Trophoblast cell (in vitro differentiated cells and primary cell): ENCODE data around the gene HEY2.
A peak's percentile ranks its signal among the peaks of the same experiment; 100 is the strongest.
"Not testable (repeated sequence)": the region's sequence is repeated elsewhere in the genome, so short reads cannot be mapped to it uniquely, and the experiment has no call there.

Source experiments
- DNase-seq, 2 donors: peaks; one replicate each; pipeline ENCODE4 v3.0.0-alpha.2; 2016
- H2AFZ ChIP-seq: 2 replicates; pipeline ENCODE4 v1.6.1; 2013; ENCODE audit warnings: low read length, moderate library complexity, mild to moderate bottlenecking; ENCODE audit not compliant: insufficient read depth, poor library complexity
- H2AK5ac ChIP-seq: 2 replicates; pipeline ENCODE4 v1.6.1; 2013; ENCODE audit warnings: mild to moderate bottlenecking, low read length
- H2BK120ac ChIP-seq: 2 replicates; pipeline ENCODE4 v1.6.1; 2013; ENCODE audit warnings: low read length, mild to moderate bottlenecking, moderate library complexity; ENCODE audit not compliant: insufficient read depth, poor library complexity
- H2BK12ac ChIP-seq: 2 replicates; pipeline ENCODE4 v1.6.1; 2013; ENCODE audit warnings: mild to moderate bottlenecking, low read length, moderate library complexity
- H2BK5ac ChIP-seq: 2 replicates; pipeline ENCODE4 v1.6.1; 2013; ENCODE audit warnings: low read length, low read depth, moderate library complexity, mild to moderate bottlenecking; ENCODE audit not compliant: poor library complexity
- H3K14ac ChIP-seq: 2 replicates; pipeline ENCODE4 v1.6.1; 2013; ENCODE audit warnings: mild to moderate bottlenecking, low read length
- H3K18ac ChIP-seq: 2 replicates; pipeline ENCODE4 v1.6.1; 2013; ENCODE audit warnings: mild to moderate bottlenecking, low read length
- H3K23ac ChIP-seq: 2 replicates; pipeline ENCODE4 v1.6.1; 2013; ENCODE audit warnings: low read length
- H3K27ac ChIP-seq: 2 replicates; pipeline ENCODE4 v1.5.1; 2013; ENCODE audit warnings: low read depth, mild to moderate bottlenecking, inconsistent platforms, low read length, moderate library complexity
- H3K27me3 ChIP-seq: 2 replicates; pipeline ENCODE4 v1.6.1; 2013; ENCODE audit warnings: inconsistent platforms, mild to moderate bottlenecking, low read length, moderate library complexity; ENCODE audit not compliant: insufficient read depth
- H3K36me3 ChIP-seq, 2 experiments: 1 replicate in 1 of 2; 2 replicates in 1 of 2; pipeline ENCODE4 v1.6.1; 2013; ENCODE audit warnings: low read length in 2 of 2, mild to moderate bottlenecking in 2 of 2, moderate library complexity in 1 of 2; ENCODE audit not compliant: insufficient read depth in 2 of 2, control insufficient read depth in 1 of 2
- H3K4ac ChIP-seq: 2 replicates; pipeline ENCODE4 v1.6.1; 2013; ENCODE audit warnings: low read depth, mild to moderate bottlenecking, low read length, moderate library complexity
- H3K4me1 ChIP-seq, 2 experiments: 1 replicate in 1 of 2; 2 replicates in 1 of 2; pipeline ENCODE4 v1.6.1; 2013; ENCODE audit warnings: low read length in 2 of 2, mild to moderate bottlenecking in 2 of 2, moderate library complexity in 1 of 2; ENCODE audit not compliant: insufficient read depth in 2 of 2, control insufficient read depth in 1 of 2
- H3K4me2 ChIP-seq: 2 replicates; pipeline ENCODE4 v1.6.1; 2013; ENCODE audit warnings: inconsistent platforms, mild to moderate bottlenecking, low read length, moderate library complexity
- H3K4me3 ChIP-seq: 2 replicates; pipeline ENCODE4 v1.5.1; 2013; ENCODE audit warnings: mild to moderate bottlenecking, low read depth, low read length, inconsistent platforms
- H3K79me1 ChIP-seq: one replicate; pipeline ENCODE4 v1.6.1; 2013; ENCODE audit warnings: low read length
- H3K79me2 ChIP-seq: 2 replicates; pipeline ENCODE4 v1.6.1; 2013; ENCODE audit warnings: low read length, mild to moderate bottlenecking; ENCODE audit not compliant: control insufficient read depth, insufficient read depth, poor library complexity
- H3K9ac ChIP-seq: 2 replicates; pipeline ENCODE4 v1.6.1; 2013; ENCODE audit warnings: mild to moderate bottlenecking, low read length
- H3K9me3 ChIP-seq: 2 replicates; pipeline ENCODE4 v1.6.1; 2013; ENCODE audit warnings: low read depth, mild to moderate bottlenecking, control low read depth, inconsistent platforms, low read length; ENCODE audit not compliant: insufficient read depth
- H4K12ac ChIP-seq: 2 replicates; pipeline ENCODE4 v1.6.1; 2013; ENCODE audit warnings: low read depth, mild to moderate bottlenecking, low read length, moderate library complexity
- H4K8ac ChIP-seq: 2 replicates; pipeline ENCODE4 v1.6.1; 2013; ENCODE audit warnings: low read depth, mild to moderate bottlenecking, low read length, moderate library complexity
- H4K91ac ChIP-seq: one replicate; pipeline ENCODE4 v1.6.1; 2013; ENCODE audit warnings: low read depth, mild to moderate bottlenecking, low read length, moderate library complexity
- WGBS: extraction: QIAGEN DNeasy Blood & Tissue Kit; methylation state at CpG from one replicate; pipeline ENCODE4 v1.1.7; 2013; ENCODE audit warnings: missing lambda C conversion rate; ENCODE audit not compliant: insufficient read length, insufficient coverage; ENCODE audit errors: extremely low coverage; 5-methylcytosine and 5-hydroxymethylcytosine counted together

HEY2 gene

DNA sequence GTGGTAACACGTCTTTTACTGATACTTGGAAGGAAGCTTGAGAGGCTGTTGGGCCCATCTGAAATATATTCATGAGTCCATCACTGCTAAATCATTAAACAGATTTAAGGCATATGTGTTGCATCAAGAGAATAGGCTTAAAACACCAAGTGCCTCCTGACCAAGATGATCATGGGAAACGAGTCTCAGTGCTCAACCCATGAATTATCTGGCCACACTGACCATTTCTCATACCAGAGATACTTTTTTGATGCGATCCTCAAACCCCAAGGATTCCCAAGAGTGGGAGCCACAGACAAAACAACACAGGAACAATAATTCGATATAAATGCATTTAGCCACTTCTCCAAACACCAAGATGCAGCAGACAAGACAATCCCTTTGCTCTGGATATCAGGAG lies 17.2 kb downstream of the HEY2 start:
- Histone ChIP-seq H3K9me3 (no peaks in the 10 kb centered on the region), H3K14ac (no peak overlapping the region), H3K18ac (no peak overlapping the region), H3K4me3 (no peak overlapping the region), H3K36me3 (no peaks in the 10 kb centered on the region), H2AK5ac (no peak overlapping the region), H3K4me2 (no peak overlapping the region), H4K91ac (no peak overlapping the region), H3K79me2 (no peaks in the 10 kb centered on the region), H2BK12ac (no peak overlapping the region), H3K27ac (no peak overlapping the region), H2AFZ (no peak overlapping the region), H4K12ac (no peak overlapping the region), H3K23ac (no peak overlapping the region), H3K9ac (no peak overlapping the region), H3K27me3 (no peaks in the 10 kb centered on the region), H4K8ac (no peak overlapping the region), H3K4ac (no peak overlapping the region), H3K4me1 (peaks cover 0 to 2% of the 10 kb centered on the region in 2 experiments), H2BK5ac (no peak overlapping the region), H2BK120ac (no peak overlapping the region), H3K79me1 (no peaks in the 10 kb centered on the region)
- WGBS = no CpG with 5 or more reads among the region's 4 CpGs
- no peak for DNase-seq

DNA sequence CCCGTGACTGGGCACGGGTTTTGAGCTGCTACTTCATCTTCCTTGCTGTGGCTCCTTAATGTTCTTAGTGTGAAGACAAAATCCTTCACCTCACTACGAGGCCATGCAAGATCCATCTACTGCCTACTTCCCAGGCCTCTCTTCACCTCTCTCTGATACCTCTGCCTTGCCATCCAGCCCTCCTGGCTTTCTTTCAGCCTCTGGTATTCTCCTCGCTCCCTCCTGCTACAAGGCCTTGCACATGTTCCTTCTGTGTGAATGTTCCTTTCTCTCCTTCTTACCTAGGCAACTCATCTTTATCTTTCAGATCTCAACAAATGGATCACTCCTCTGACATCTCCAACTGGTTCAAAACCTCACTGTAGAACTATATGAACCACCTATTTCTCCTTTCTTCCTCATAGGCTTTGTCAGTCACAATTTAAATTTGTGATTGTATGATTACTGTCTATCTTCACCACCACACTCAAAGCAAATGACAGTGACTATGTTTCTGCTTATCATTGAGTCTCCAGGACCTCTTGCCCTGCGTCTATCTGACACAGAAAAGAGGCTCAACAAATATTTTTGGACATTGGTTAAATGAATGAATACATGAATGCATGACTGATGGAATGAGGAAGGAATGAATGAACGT lies 19.8 kb downstream of the HEY2 start:
- no peak overlapping the region for H4K12ac ChIP-seq
- H3K36me3 ChIP-seq = no peaks in the 10 kb centered on the region
- no peak overlapping the region for H3K4me3 ChIP-seq
- H4K8ac ChIP-seq = no peak overlapping the region
- no peaks in the 10 kb centered on the region for H3K79me2 ChIP-seq
- H3K27ac ChIP-seq = no peak overlapping the region
- no peaks in the 10 kb centered on the region for H3K79me1 ChIP-seq
- WGBS = no CpG with 5 or more reads among the region's 6 CpGs
- no peak overlapping the region for H3K18ac ChIP-seq
- H3K23ac ChIP-seq = no peak overlapping the region
- no peak overlapping the region for H2AFZ ChIP-seq
- no peaks in the 10 kb centered on the region for H3K9me3 ChIP-seq
- H3K4me2 ChIP-seq = no peak overlapping the region
- no peak overlapping the region for H2BK5ac ChIP-seq
- H3K14ac ChIP-seq = no peak overlapping the region
- H2AK5ac ChIP-seq = no peak overlapping the region
- no peak overlapping the region for H2BK12ac ChIP-seq
- no peak for DNase-seq
- peaks cover 0 to 1% of the 10 kb centered on the region in 2 experiments for H3K4me1 ChIP-seq
- H2BK120ac ChIP-seq = no peak overlapping the region
- H3K9ac ChIP-seq = no peak overlapping the region
- no peak overlapping the region for H4K91ac ChIP-seq
- H3K27me3 ChIP-seq = no peaks in the 10 kb centered on the region
- no peak overlapping the region for H3K4ac ChIP-seq

DNA sequence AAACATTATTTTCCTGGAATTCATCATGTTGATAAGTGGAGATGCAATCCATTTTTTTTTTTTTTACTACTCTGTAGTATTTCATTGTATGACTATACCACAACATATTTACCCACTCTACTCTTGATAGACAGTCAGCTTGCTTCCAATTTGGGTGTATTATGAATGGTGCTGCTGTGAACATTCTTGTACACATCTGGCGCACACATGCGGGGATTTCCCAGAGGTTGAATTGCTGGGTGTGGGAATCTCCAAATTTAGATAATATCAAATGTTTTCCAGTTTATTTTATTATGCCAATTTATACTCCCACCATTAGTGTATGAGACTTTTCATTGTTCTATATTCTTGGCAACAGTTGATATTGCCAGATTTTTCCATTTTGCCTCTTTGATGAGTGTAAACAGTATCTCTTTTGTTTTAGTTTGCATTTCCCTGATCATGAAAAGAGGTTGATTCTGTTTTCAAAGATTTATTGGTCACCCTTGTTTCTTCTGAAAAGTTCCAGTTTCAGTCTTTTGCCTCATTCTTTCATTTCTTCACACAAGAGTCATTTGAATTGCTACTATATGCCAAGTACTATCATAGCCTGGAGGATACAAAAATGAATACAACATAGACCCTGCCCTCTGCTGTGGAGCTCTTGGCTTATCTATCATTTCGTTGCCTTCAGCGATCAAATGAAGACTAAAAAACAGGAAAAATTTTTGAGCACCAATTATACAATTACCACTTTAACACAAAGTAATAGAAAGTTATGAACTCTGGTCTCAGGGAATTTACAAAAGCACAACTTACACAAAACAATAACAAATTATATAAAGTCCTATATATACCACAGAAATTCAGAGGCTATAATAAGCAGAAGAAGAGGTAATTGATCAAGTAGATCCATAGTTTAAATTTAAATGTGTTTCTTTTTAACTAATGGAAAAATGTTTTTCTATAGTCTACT lies 24.2 kb downstream of the HEY2 start:
- no peak overlapping the region for H3K4me2 ChIP-seq
- no peak overlapping the region for H2BK120ac ChIP-seq
- no peak overlapping the region for H3K4me3 ChIP-seq
- no peak overlapping the region for H3K14ac ChIP-seq
- H2BK5ac ChIP-seq = no peak overlapping the region
- H3K4ac ChIP-seq = no peak overlapping the region
- no peak overlapping the region for H2BK12ac ChIP-seq
- no peaks in the 10 kb centered on the region for H3K9me3 ChIP-seq
- WGBS = no CpG with 5 or more reads among the region's 4 CpGs
- H3K27me3 ChIP-seq = no peaks in the 10 kb centered on the region
- no peak overlapping the region for H3K18ac ChIP-seq
- no peak overlapping the region for H2AK5ac ChIP-seq
- H2AFZ ChIP-seq = no peak overlapping the region
- H3K36me3 ChIP-seq = no peaks in the 10 kb centered on the region
- H4K91ac ChIP-seq = no peak overlapping the region
- no peak for DNase-seq
- no peak overlapping the region for H3K27ac ChIP-seq
- no peak overlapping the region for H4K12ac ChIP-seq
- no peaks in the 10 kb centered on the region for H3K79me1 ChIP-seq
- no peak overlapping the region for H3K23ac ChIP-seq
- no peak overlapping the region for H3K9ac ChIP-seq
- H3K4me1 ChIP-seq = no peaks in the 10 kb centered on the region
- H4K8ac ChIP-seq = no peak overlapping the region
- H3K79me2 ChIP-seq = no peaks in the 10 kb centered on the region

DNA sequence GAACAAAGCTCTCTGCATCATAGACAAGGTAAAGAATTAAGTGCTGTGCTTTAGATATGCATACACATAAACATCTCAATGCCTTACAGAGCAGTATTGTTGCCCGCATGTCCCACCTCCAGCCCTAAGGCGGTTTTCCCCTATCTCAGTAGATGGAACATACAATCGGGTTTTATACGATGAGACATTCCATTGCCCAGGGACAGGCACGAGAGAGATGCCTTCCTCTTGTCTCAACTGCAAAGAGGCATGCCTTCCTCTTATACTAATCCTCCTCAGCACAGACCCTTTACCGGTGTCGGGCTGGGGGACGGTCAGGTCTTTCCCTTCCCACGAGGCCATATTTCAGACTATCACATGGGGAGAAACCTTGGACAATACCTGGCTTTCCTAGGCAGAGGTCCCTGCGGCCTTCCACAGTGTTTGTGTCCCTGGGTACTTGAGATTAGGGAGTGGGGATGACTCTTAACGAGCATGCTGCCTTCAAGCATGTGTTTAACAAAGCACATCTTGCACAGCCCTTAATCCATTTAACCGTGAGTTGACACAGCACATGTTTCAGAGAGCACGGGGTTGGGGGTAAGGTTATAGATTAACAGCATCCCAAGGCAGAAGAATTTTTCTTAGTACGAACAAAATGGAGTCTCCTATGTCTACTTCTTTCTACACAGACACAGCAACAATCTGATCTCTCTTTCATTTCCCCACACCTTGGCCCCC lies 26.8 kb downstream of the HEY2 start:
- not testable (repeated sequence) for H3K79me2 ChIP-seq, H2BK12ac ChIP-seq, H3K79me1 ChIP-seq, H3K36me3 ChIP-seq, H4K12ac ChIP-seq, H2BK120ac ChIP-seq, H3K9ac ChIP-seq, H3K9me3 ChIP-seq, H3K27me3 ChIP-seq, H3K27ac ChIP-seq, H3K4me1 ChIP-seq, H4K8ac ChIP-seq, H3K23ac ChIP-seq, H3K4me3 ChIP-seq, H3K14ac ChIP-seq, H3K4ac ChIP-seq, H3K18ac ChIP-seq, H2BK5ac ChIP-seq, H2AK5ac ChIP-seq, H4K91ac ChIP-seq, H3K4me2 ChIP-seq, H2AFZ ChIP-seq
- WGBS = no CpG with 5 or more reads among the region's 14 CpGs
- peak; percentile 51 to 66 for DNase-seq
